Thymus (tissue), 11 donors: Measurements from ENCODE around the gene OR2B2. TPM values are rescaled to one million over a fixed set of nuclear protein-coding genes. Genes with fewer than 3 reads are reported as not detected.

ENCODE experiments used
- DNase-seq, 9 donors: peaks; one replicate each; pipeline ENCODE4 v3.0.0-alpha.2; 2013; ENCODE audit warnings: low spot score in 9 of 9, low read depth in 6 of 9, missing footprints in 1 of 9
- H3K27ac ChIP-seq, 2 donors: one replicate each; pipeline ENCODE4 v1.5.1; 2013; ENCODE audit warnings: control low read depth in 1 of 2, low read depth in 1 of 2, low read length in 1 of 2, mild to moderate bottlenecking in 1 of 2, moderate library complexity in 1 of 2
- H3K27me3 ChIP-seq, 2 donors: one replicate each; pipeline ENCODE4 v1.5.1; 2013; ENCODE audit warnings: low read length in 1 of 2; ENCODE audit not compliant: control insufficient read depth in 2 of 2, insufficient read depth in 1 of 2
- H3K36me3 ChIP-seq, 2 donors: one replicate each; pipeline ENCODE4 v1.5.1; 2013; ENCODE audit warnings: low read length in 1 of 2, mild to moderate bottlenecking in 1 of 2, moderate library complexity in 1 of 2; ENCODE audit not compliant: control insufficient read depth in 2 of 2, insufficient read depth in 2 of 2
- H3K4me1 ChIP-seq, 2 donors: one replicate each; pipeline ENCODE4 v1.5.1; 2013; ENCODE audit warnings: low read length in 2 of 2; ENCODE audit not compliant: control insufficient read depth in 2 of 2, insufficient read depth in 2 of 2
- H3K4me3 ChIP-seq, 2 donors: one replicate each; pipeline ENCODE4 v1.5.1; 2013; ENCODE audit warnings: low read length in 2 of 2, control low read depth in 1 of 2, mild to moderate bottlenecking in 1 of 2
- H3K9me3 ChIP-seq, 2 donors: one replicate each; pipeline ENCODE4 v1.5.1; 2013; ENCODE audit warnings: low read length in 1 of 2, mild to moderate bottlenecking in 1 of 2; ENCODE audit not compliant: control insufficient read depth in 2 of 2, insufficient read depth in 1 of 2
- WGBS: extraction: QIAGEN DNeasy Blood & Tissue Kit; methylation state at CpG from one replicate; pipeline ENCODE4 v1.1.7; 2013; 5-methylcytosine and 5-hydroxymethylcytosine counted together
- polyA plus RNA-seq: library from polyadenylated mRNA; stranded (reverse); fragments of 200-250 nt; gene quantifications from one replicate; pipeline ENCODE4 v1.2.3, GENCODE V29; 2013
- total RNA-seq: library from RNA; stranded (reverse); fragments of 120-200 nt; gene quantifications from one replicate; pipeline ENCODE4 v1.2.4, GENCODE V29; 2013
- donor health status: healthy.

OR2B2 gene
- total and polyA plus RNA-seq, 2 donors: not detected

GRCh38 chr6:27873021-27873940 lies 38.9 kb downstream of the OR2B2 start:
- Histone ChIP-seq H3K9me3 (peaks cover 0 to 11% of the 10 kb centered on the region in 2 donors), H3K27me3 (no peaks in the 10 kb centered on the region), H3K4me3 (peak overlapping the region; percentile 56 to 66), H3K4me1 (peaks cover 7 to 47% of the 10 kb centered on the region in 2 donors), H3K27ac (peak overlapping the region; percentile 91 to 97), H3K36me3 (no peaks in the 10 kb centered on the region)
- under 1% methylated on average over 50 of the region's 50 CpGs for WGBS
- DNase-seq: peak in 8 of 9 donors; percentile 81 to 96 (median 90)

GRCh38 chr6:27872642-27873020 lies 39.6 kb downstream of the OR2B2 start:
- H3K27me3 ChIP-seq: no peaks in the 10 kb centered on the region
- H3K9me3 ChIP-seq: peaks cover 0 to 11% of the 10 kb centered on the region in 2 donors
- H3K36me3 ChIP-seq: no peaks in the 10 kb centered on the region
- H3K27ac ChIP-seq: peak overlapping the region; percentile 91 to 97
- no peak for DNase-seq
- peak overlapping the region; percentile 56 to 66 for H3K4me3 ChIP-seq
- peaks cover 7 to 53% of the 10 kb centered on the region in 2 donors for H3K4me1 ChIP-seq
- under 1% methylated on average over 16 of the region's 16 CpGs for WGBS

- WGBS: under 1% methylated on average over 49 of the region's 49 CpGs
- Histone ChIP-seq H3K4me1 (peaks cover 7 to 57% of the 10 kb centered on the region in 2 donors), H3K9me3 (peaks cover 0 to 11% of the 10 kb centered on the region in 2 donors), H3K36me3 (no peaks in the 10 kb centered on the region), H3K27ac (peak overlapping the region; percentile 97 to 100), H3K4me3 (peak overlapping the region; percentile 56 to 66), H3K27me3 (no peaks in the 10 kb centered on the region)
- DNase-seq: peak; percentile 96 to 100 (median 99)
Measured at GRCh38 chr6:27871924-27872638, 40.1 kb downstream of the OR2B2 start.

DNA sequence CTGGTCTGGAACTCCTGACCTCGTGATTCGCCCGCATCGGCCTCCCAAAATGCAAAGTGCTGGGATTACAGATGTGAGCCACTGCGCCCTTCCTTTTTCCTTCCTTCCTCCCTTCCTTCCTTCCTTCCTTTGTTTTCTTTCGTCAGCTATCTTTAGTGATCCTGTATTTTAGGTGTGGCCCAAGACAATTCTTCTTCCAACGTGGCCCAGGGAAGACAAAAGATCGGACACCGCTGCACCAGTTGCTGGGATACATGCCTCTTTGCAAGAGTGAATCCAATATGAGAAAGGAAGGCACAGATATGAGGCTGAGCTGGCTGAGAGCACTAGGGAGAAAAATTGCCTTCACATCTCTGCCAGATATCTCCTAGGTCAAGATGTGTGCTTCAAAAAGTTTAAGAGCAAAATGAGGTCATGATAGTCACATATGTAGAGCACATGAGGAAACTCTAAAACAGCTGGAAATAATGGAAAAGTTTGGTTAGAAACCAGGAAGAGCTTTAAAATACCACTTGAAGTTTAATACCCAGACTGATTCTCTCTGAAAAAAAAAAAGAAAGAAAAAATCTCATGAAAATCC lies 41.8 kb downstream of the OR2B2 start:
- Histone ChIP-seq H3K27me3 (no peaks in the 10 kb centered on the region), H3K36me3 (no peaks in the 10 kb centered on the region), H3K4me3 (peak overlapping the region in 1 of 2 donors; percentile 56), H3K27ac (peak overlapping the region in 1 of 2 donors; percentile 97), H3K9me3 (peaks cover 0 to 11% of the 10 kb centered on the region in 2 donors), H3K4me1 (peaks cover 8 to 71% of the 10 kb centered on the region in 2 donors)
- peak in 1 of 9 donors; percentile 44 for DNase-seq
- WGBS: 97% methylated on average over 9 of the region's 9 CpGs

- Histone ChIP-seq H3K9me3 (peaks cover 2 to 6% of the 10 kb centered on the region in 2 donors), H3K36me3 (no peaks in the 10 kb centered on the region), H3K4me3 (no peak overlapping the region), H3K27me3 (no peaks in the 10 kb centered on the region), H3K27ac (peak overlapping the region in 1 of 2 donors; percentile 97), H3K4me1 (peaks cover 14 to 69% of the 10 kb centered on the region in 2 donors)
- no peak for DNase-seq
- WGBS: 95% methylated on average over 3 of the region's 3 CpGs
Measured at GRCh38 chr6:27868311-27868710, 43.9 kb downstream of the OR2B2 start.

DNA sequence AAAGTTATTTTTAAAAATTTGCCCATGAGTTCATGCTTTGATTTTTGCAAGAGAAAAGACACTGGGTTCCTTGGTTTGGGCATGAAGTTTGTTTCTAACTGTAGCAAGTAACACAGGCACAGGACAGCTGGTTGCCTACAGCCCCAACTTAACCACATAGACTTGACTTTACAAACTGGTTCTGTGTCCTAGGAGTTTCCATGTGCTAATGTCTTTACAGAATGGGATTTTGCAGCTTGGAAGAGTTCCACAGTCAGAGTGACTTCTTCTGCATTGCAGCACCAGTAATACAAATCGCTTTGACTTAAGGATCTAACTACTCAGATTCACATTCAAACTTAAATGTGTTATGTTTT lies 44.3 kb downstream of the OR2B2 start:
- DNase-seq: peak in 3 of 9 donors; percentile 26 to 77 (median 48)
- Histone ChIP-seq H3K27ac (peak overlapping the region; percentile 92 to 97), H3K4me3 (peak overlapping the region; percentile 76 to 81), H3K9me3 (peaks cover 2 to 6% of the 10 kb centered on the region in 2 donors), H3K36me3 (no peaks in the 10 kb centered on the region), H3K27me3 (no peaks in the 10 kb centered on the region), H3K4me1 (peaks cover 14 to 66% of the 10 kb centered on the region in 2 donors)
- WGBS: 98% methylated on average over 1 of the region's 1 CpG

GRCh38 chr6:27867051-27867944 lies 44.9 kb downstream of the OR2B2 start:
- Histone ChIP-seq H3K27ac (peak overlapping the region; percentile 92 to 97), H3K27me3 (no peaks in the 10 kb centered on the region), H3K36me3 (no peaks in the 10 kb centered on the region), H3K4me3 (peak overlapping the region; percentile 76 to 81), H3K4me1 (peaks cover 14 to 63% of the 10 kb centered on the region in 2 donors), H3K9me3 (peaks cover 2 to 6% of the 10 kb centered on the region in 2 donors)
- DNase-seq: peak in 8 of 9 donors; percentile 82 to 98 (median 90)
- 3% methylated on average over 45 of the region's 45 CpGs for WGBS

GRCh38 chr6:27866357-27867050 lies 45.7 kb downstream of the OR2B2 start:
- Histone ChIP-seq H3K27me3 (no peaks in the 10 kb centered on the region), H3K27ac (peak overlapping the region; percentile 92 to 97), H3K4me1 (peaks cover 11 to 59% of the 10 kb centered on the region in 2 donors), H3K9me3 (peaks cover 0 to 2% of the 10 kb centered on the region in 2 donors), H3K36me3 (no peaks in the 10 kb centered on the region), H3K4me3 (peak overlapping the region; percentile 76 to 81)
- 1% methylated on average over 27 of the region's 27 CpGs for WGBS
- peak; percentile 72 to 97 (median 86) for DNase-seq
